Endometrial microvascular endothelial cells (primary cell): ENCODE measurements around the gene PUM1. TPM values are rescaled to one million over a fixed set of nuclear protein-coding genes. Genes with fewer than 3 reads are reported as not detected.
"Not testable (repeated sequence)": the region's sequence is repeated elsewhere in the genome, so short reads cannot be mapped to it uniquely, and the experiment has no call there.

Experiments used
- in situ Hi-C: cut with HindIII; loops from 2 replicates; pipeline ENCODE4 v1.10.0; 2017; ENCODE audit warnings: low sequenced_read_pairs, low pct_unique_long_range_greater_than_20kb; ENCODE audit errors: inconsistent ontology term
- total RNA-seq: library from RNA; depleted of rRNA; stranded (reverse); fragments of >200 nt; gene quantifications from one replicate; pipeline ENCODE4 v1.2.3, GENCODE V29; 2015; ENCODE audit errors: inconsistent ontology term

The PUM1 gene
- total RNA-seq, 1 donor from 2014 or later: 72.1 TPM

GRCh38 chr1:30977105-30977504 lies 88.4 kb downstream of the PUM1 start:
- in situ Hi-C loops: no loop called here

DNA sequence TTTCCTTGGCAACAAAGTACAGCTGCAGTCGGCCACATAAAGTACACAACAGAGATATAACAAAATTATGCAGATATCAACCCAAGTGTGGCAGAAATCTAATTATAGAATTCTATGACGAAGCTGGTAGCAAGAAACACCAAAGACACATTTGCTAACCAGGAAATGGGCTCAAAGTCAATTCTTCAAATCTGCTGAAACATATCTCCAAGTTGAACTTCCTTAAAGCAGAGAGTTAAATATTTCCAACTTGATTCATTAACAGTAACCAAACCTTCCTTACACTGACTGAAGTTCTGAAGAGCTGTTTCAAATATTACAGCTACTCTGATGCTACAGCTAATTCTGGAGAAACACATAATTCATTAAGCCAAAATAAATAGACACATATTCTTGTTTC lies 89.4 kb downstream of the PUM1 start:
- in situ Hi-C loops: no loop called here

DNA sequence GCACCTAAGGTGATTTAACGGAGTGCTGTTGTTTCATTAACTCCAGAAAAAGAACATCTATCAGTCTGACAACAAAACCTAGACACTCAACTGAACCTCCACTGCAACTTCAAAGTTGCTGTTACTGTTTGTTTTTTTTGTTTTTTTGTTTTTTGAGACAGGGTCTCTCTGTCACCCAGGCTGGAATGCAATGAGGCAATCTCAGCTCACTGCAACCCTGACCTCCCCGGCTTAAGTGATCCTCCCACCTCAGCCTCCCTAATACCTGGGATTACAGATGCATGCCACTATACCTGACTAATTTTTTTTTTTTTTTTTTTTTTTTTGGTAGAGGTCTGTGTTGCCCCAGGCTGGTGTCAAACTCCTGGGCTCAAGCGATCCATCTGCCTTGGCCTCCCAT lies 90.3 kb downstream of the PUM1 start:
- in situ Hi-C loops: no loop called here

GRCh38 chr1:30974536-30974935 lies 91.0 kb downstream of the PUM1 start:
- in situ Hi-C loops: no loop called here

DNA sequence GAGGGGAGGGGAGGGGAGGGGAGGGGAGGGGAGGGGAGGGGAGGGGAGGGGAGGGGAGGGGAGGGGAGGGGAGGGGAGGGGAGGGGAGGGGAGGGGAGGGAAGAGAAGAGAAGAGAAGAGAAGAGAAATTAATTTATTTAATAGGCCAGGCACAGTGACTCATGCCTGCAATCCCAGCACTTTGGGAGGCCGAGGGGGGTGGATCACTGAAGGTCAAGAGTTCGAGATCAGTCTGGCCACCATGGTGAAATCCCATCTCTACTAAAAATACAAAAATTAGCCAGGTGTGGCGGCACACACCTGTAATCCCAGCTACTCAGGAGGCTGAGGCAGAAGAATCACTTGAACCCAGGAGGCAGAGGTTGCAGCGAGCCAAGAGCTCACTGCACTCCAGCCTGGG lies 93.2 kb downstream of the PUM1 start:
- in situ Hi-C loops: not testable (repeated sequence)

DNA sequence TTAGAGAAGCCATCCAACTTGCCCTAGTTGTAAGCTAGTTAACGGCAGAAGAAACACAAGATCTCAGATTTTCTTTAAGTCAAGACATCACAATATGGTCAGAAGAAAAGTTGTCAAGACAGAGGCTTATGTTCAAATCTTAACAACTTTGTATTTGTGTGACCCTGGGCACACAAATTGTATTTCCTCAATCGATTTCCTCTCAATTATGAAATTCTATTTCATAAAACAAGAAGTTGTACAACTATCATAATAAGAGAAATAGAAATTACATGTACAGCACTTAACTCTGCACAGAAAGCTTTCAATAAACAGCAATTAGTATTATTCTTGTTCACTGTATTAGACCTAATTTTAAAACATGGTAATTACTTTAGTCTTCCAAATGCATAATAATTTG lies 94.0 kb downstream of the PUM1 start:
- in situ Hi-C loops: no loop called here

DNA sequence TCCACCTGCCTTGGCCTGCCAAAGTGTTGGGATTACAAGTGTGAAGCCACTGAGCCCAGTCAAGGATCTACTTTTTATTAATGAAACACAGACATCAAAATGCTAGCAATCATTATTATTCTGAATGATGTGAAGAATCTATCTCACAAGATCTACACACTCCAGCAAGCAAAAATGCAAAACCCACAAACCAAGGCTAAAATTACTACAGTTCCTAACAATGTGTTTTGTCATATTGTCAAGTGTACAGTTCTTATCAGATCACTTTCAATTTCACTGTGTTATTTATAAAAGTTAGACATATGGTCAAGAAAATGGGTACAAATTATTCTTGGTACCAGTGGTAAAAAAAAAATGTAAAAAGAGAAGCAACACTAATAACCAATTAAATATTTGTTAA lies 95.6 kb downstream of the PUM1 start:
- in situ Hi-C loops: no loop called here

DNA sequence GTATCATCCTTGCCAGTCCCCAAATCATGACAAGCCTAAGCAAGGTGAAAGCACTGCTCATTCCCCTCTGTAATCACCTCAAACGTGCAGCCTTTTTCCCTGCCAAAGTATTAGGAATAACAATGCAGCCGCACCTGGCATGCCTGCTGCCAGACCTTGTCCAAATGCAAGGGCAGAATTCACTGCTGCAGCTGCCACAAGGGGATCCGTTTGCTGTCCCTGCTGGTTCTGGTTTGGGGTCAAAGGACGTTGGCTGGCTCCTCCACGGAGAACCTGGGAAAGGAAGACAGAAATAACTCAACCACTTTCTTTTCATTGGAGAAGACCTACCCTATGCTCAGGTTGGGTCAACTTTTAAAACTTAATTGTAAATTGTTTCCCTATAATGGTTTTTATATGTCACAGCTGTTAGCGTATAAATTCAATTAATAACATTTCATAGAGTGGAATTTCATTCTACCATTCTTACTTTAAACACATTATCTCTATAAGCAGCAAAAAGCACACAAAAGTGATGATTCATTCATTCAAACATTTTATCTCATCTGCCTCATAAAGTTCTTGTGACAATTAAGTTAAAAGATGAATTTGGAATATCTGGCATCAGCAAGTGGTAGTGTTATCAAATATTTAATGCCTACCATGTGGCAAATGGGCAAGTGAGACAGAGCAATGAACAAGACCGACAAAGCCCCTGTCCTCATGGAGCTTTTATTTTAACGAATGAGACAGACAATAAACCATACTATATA lies 97.1 kb downstream of the PUM1 start:
- in situ Hi-C loops: no loop called here

- in situ Hi-C loops: no loop called here
Measured at GRCh38 chr1:30966690-30967369, 98.7 kb downstream of the PUM1 start.

DNA sequence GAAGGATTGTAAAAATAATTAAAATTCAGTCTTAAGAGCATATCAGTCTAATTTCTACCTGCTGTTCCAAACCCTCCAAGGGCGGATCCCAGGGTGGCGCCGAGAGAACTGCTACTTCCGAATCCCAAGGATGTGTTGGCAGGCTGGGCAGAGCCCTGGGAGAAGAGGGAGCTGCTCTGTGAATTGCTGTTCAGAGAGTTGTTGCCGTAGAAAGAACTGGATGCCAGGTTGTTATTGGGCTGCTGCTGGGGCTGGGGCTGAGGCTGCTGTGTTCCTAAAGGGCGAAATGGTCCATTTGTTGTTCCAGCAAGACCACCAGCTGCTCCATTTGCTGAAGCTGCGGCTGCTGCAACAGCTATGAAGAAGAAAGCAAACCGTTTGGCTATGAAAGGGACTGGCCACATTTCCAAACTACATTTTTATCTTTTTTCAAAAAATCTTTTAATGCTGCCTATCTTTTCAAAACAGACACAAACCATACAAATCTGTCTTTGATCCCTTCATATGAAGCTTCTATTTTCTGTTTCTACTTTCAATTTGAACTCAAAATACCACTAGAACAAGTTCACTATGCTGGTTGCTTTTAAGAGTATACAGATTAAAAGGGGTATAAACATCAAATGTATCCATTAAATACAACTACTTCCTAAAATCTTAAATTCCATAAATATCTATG lies 99.5 kb downstream of the PUM1 start:
- in situ Hi-C loops: no loop called here

- in situ Hi-C loops: no loop called here
Measured at GRCh38 chr1:30964706-30965105, 100.8 kb downstream of the PUM1 start.

DNA sequence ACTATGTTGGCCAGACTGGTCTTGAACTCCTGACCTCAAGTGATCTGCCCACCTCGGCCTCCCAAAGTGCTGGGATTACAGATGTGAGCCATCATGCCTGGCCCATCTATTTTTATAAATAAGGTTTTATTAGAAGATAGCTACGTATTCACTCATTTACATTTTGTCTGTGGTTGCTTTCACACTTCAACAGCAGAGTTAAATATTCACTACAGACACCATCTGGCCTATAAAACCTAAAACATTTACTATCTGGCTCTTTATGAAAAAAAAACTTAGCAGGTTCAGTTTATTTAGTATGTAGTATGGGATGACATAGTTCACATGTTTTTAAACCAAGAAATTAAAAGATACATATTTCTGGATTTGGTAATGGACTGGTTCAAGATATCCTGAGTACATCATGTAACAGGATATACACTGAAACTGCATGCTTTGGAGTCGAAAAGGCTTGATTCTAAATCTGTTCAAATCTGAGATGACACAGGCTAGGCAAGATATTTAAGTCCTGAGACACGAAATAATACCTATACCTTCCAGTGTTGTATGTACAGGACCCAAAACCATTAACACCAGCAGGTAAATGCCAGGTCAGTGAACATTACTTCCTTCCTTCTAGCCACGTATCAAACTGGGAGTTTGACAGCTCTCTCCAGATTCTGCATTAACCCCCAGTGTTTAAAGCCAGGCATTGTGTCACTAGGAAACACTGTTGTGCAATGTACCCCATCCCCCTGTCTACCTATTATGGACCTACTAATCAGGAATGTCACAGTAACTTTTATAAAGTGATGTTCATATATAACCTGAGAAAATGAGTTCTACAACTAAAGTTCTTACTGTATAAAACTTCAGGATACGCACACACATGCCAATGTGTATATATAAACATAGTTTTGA lies 102.7 kb downstream of the PUM1 start:
- in situ Hi-C loops: no loop called here

DNA sequence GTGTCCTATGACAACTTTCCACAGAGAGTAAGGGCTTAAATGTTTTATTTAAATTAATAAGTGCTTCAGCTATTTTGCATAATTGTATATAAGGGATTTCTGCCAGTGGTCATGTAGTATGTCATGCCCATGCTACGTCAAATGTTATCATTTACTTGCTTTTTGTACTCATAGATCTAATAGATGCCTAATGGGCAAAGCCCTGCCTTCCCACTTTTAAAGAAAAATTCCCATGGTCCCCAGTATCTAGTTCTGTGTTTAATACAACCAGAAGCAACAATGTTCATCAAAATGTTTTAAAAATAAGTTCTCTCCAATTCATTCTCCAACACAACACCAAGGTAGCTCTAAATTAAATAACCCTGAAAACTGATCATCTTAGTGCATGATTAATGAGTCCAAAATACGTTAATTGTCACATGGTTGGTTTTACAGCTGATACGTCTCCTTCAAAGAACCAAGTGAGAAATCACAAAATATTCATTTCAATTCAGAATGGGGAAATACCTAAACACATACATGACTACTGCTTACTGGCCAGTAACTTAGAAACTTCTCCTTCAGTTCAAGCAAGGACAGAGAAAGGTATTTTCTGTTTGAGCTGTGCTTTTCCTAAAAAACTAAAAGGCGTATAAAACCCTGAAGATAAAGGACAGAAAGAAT lies 107.8 kb downstream of the PUM1 start:
- in situ Hi-C loops: no loop called here

DNA sequence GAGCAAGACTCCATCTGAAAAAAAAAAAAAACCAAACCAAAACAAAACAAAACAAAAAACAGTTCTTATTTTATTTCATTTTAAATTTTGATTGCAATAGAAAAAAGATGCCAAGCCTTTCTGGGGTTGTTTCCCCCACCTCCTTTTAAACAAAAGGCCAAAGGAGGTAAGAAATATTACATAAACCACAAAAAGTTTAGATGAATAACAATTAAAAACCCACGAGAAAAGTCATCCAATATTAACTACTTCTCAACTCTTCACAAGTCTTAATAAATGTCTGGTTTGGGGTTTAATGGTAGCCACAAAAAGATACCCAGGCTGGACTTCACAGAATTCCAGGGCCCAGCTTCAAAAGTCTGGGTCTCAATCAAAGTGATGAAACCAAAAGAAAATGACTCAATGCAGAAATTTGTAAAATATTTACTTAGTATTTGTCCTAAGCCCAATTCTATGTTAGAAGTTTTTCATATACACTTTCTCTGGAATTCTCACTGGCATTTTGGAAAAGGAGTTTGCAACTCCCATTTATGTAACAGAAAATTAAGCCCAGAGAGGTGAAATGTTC lies 110.0 kb downstream of the PUM1 start:
- in situ Hi-C loops: no loop called here

- in situ Hi-C loops: no loop called here
Measured at GRCh38 chr1:30953685-30954084, 111.8 kb downstream of the PUM1 start.

DNA sequence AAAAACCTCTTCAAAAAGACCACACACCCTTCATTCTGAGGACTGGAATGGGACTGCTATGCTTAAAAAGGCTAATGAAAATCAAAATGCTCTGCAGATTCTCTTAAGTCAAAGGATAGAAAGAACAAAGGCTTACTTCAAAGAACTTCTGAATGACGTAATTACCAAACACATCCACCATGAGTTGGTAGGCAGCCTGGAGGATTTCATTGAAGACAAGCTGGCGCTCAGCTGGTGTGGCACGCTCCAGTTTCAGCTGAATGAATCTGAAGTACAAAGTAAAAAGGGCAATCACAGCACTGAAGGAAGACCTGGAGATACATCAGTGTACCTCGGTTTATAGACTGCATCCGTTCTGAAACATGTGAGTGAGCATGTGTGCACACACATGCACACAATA lies 113.4 kb downstream of the PUM1 start:
- in situ Hi-C loops: no loop called here

DNA sequence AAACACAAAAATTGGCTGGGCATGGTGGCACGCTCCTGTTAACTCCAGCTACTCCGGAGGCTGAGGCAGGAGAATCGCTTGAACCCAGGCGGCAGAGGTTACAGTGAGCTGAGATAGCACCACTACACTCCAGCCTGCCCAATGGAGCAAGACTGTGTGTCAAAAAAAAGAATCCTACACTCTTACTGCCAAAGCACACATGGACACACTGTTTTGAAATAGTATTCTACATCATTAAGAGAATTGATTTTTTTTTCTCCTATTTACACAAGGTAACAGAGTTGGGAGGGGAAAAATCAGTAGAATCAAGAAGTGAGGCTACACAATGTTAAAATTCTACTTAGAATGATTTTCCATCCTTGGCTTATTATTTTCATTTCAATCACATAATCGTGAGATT lies 114.8 kb downstream of the PUM1 start:
- in situ Hi-C loops: no loop called here

DNA sequence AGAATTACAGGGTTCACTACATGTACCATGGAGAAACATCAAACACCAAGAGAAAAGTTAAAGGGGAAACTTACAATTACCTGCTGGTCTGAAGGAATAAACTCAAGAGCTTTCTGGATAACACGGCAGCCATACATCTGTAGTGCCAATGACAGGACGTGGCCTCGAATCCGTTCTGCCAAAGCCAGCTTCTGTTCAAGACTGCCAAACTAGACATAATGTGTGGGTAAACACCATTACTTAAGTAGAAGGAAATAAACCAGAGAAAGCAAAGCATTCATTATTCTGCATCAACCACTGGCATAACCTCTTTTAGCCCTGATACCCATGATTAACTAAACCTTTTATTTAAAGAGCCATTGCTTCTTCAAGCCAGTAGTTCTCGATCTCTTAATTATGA lies 115.5 kb downstream of the PUM1 start:
- in situ Hi-C loops: no loop called here
